GM23248 (cell line): ENCODE measurements around the gene WASHC2C.
"Not testable (repeated sequence)": the region's sequence is repeated elsewhere in the genome, so short reads cannot be mapped to it uniquely, and the experiment has no call there.

Experiments
- EZH2 ChIP-seq: fragments of 200-600 bp; sonication (generic); IDR thresholded peaks from 2 replicates; pipeline ENCODE4 v1.6.1; 2018; ENCODE audit warnings: antibody characterized with exemption, mild to moderate bottlenecking; ENCODE audit not compliant: insufficient read depth, poor library complexity, severe bottlenecking
- EZH2phosphoT487 ChIP-seq: fragments of 200-600 bp; sonication (generic); IDR thresholded peaks from 2 replicates; pipeline ENCODE4 v1.6.1; 2018; ENCODE audit warnings: antibody characterized with exemption, moderate library complexity, mild to moderate bottlenecking, low read depth; ENCODE audit not compliant: insufficient read depth

- TF ChIP-seq EZH2, EZH2phosphoT487: not testable (repeated sequence)
Measured at GRCh38 chr10:45756065-45756464, 29.0 kb downstream of the WASHC2C start.
